ENCODE results near the gene ESM1. TPM values are rescaled to one million over a fixed set of nuclear protein-coding genes. Genes with fewer than 3 reads are reported as not detected.

The ESM1 gene
- total RNA-seq, 1 experiment from 2014 or later: 27.8 TPM

GRCh38 chr5:54946306-54946819 is 39.0 kb downstream of the ESM1 start:
- Histone ChIP-seq H3K9ac (ENCODE audit: low read length) (no peak overlapping the region), H3K79me2 (ENCODE audit: low read length) (no peaks in the 10 kb centered on the region), H3F3A (ENCODE audit: low read length, unreplicated experiment) (no peaks in the 10 kb centered on the region), H3K9me3 (ENCODE audit: low read length) (no peaks in the 10 kb centered on the region), H2AFZ (ENCODE audit: low read length) (no peak overlapping the region), H3K27me3 (ENCODE audit: low read length) (no peaks in the 10 kb centered on the region), H3K4me1 (ENCODE audit: insufficient read depth, low read length) (no peaks in the 10 kb centered on the region), H3K27ac (ENCODE audit: low read length) (no peak overlapping the region), H4K20me1 (ENCODE audit: low read length) (no peaks in the 10 kb centered on the region), H3K36me3 (ENCODE audit: low read depth, low read length) (no peaks in the 10 kb centered on the region), H3K4me3 (ENCODE audit: low read length) (no peak overlapping the region), H3K4me2 (ENCODE audit: low read length) (no peak overlapping the region), H3K9me2 (replicated peaks; ENCODE audit: low read length) (no peaks in the 10 kb centered on the region)
- ChIA-PET POLR2A (ENCODE audit: unreplicated experiment) (no interaction called here), CTCF (no interaction called here)
- DNase-seq: no peak
- no peak for ATAC-seq
- intact Hi-C loops (cut with micrococcal nuclease): no loop called here
- TF ChIP-seq, protein P1, sequence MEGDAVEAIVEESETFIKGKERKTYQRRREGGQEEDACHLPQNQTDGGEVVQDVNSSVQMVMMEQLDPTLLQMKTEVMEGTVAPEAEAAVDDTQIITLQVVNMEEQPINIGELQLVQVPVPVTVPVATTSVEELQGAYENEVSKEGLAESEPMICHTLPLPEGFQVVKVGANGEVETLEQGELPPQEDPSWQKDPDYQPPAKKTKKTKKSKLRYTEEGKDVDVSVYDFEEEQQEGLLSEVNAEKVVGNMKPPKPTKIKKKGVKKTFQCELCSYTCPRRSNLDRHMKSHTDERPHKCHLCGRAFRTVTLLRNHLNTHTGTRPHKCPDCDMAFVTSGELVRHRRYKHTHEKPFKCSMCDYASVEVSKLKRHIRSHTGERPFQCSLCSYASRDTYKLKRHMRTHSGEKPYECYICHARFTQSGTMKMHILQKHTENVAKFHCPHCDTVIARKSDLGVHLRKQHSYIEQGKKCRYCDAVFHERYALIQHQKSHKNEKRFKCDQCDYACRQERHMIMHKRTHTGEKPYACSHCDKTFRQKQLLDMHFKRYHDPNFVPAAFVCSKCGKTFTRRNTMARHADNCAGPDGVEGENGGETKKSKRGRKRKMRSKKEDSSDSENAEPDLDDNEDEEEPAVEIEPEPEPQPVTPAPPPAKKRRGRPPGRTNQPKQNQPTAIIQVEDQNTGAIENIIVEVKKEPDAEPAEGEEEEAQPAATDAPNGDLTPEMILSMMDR (conservative IDR thresholded peaks at IDR 0.05; ENCODE audit: low read depth, low read length): no peak
- TF ChIP-seq EZH2phosphoT487 (IDR thresholded peaks at IDR 0.05; ENCODE audit: borderline replicate concordance, low read length): no peak
- no TSS peak for BruUV-seq (replicated peaks)

DNA sequence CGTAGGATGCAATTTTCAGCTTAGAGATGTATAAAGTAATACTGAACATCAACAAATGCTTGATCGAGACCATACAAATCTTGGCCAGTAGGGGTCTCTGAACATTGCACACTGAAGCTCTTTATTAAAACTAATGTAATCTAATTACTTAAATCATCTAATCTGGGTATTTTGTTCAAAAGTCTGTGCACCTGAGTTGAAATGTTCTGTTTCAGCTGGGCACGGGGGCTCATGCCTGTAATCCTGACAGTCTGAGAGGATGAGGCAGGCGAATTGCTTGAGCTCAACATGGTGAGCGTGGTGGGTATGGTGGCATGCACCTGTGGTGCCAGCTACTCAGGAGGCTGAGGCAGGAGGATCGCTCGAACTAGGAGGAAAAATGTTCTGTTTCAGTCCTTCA is 41.0 kb downstream of the ESM1 start:
- intact Hi-C loops (cut with micrococcal nuclease): loop anchor here (1.0 kb wide), 3 partner anchors 38 to 216 kb away; partner anchors contain the start of gene GPX8
- POLR2A ChIA-PET (ENCODE audit: unreplicated experiment): no interaction called here
- peak; percentile 40 for DNase-seq
- no peaks in the 10 kb centered on the region for H3K9me3 ChIP-seq (ENCODE audit: low read length)
- no peaks in the 10 kb centered on the region for H3F3A ChIP-seq (ENCODE audit: low read length, unreplicated experiment)
- H3K4me2 ChIP-seq (ENCODE audit: low read length): no peak overlapping the region
- no peaks in the 10 kb centered on the region for H4K20me1 ChIP-seq (ENCODE audit: low read length)
- no peaks in the 10 kb centered on the region for H3K4me1 ChIP-seq (ENCODE audit: insufficient read depth, low read length)
- no TSS peak for BruUV-seq (replicated peaks)
- no peaks in the 10 kb centered on the region for H3K79me2 ChIP-seq (ENCODE audit: low read length)
- H3K27me3 ChIP-seq (ENCODE audit: low read length): no peaks in the 10 kb centered on the region
- H3K9me2 ChIP-seq (replicated peaks; ENCODE audit: low read length): no peaks in the 10 kb centered on the region
- H3K9ac ChIP-seq (ENCODE audit: low read length): no peak overlapping the region
- peak; percentile 53 for ATAC-seq
- H3K4me3 ChIP-seq (ENCODE audit: low read length): no peak overlapping the region
- no peak overlapping the region for H2AFZ ChIP-seq (ENCODE audit: low read length)
- no peak overlapping the region for H3K27ac ChIP-seq (ENCODE audit: low read length)
- CTCF ChIA-PET: interaction anchor here (0.7 to 1.8 kb wide), 7 partner anchors 9 to 215 kb away, joined by 3 to 26 read pairs (median 4); partner anchors contain the start of gene GPX8
- H3K36me3 ChIP-seq (ENCODE audit: low read depth, low read length): no peaks in the 10 kb centered on the region
- no peak for TF ChIP-seq EZH2 (IDR thresholded peaks at IDR 0.05; ENCODE audit: low read length, unreplicated experiment)
- TF ChIP-seq, protein P1 (conservative IDR thresholded peaks at IDR 0.05; ENCODE audit: low read depth, low read length): peak; percentile 66

DNA sequence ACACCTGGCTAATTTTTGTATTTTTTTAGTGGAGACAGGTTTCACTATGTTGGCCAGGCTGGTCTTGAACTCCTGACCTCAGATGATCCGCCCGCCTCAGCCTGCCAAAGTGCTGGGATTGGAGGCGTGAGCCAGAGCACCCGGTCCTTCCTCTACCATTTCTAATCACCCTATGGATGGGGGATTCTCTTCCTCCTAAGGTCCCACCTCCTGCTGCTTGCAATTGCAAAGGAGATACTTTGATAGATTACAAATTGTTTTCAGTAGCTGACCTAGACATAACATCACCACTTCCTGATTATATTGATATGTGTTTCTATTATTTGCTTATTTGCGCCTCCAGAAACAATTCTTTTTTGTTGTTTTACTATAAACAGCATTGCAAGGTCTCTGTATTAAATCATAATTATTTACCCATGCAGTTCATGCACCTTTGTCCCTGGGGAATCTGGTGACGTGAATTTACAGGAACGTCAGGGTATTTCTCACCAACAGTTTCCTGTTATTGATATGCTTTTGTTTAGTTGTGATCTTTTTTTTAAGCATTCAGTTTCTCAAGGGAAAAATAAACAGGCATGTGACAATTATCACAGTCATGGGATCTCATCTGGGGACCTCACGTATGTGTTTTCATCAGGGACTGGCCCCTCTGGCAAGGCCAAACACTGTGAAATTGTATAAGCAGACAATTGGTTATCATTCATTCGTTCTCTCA is 43.2 kb downstream of the ESM1 start:
- H3K27ac ChIP-seq (ENCODE audit: low read length): no peak overlapping the region
- H3K9me2 ChIP-seq (replicated peaks; ENCODE audit: low read length): no peaks in the 10 kb centered on the region
- no peaks in the 10 kb centered on the region for H3K79me2 ChIP-seq (ENCODE audit: low read length)
- no peaks in the 10 kb centered on the region for H3K4me1 ChIP-seq (ENCODE audit: insufficient read depth, low read length)
- no peaks in the 10 kb centered on the region for H3K9me3 ChIP-seq (ENCODE audit: low read length)
- ATAC-seq: no peak
- H4K20me1 ChIP-seq (ENCODE audit: low read length): no peaks in the 10 kb centered on the region
- H2AFZ ChIP-seq (ENCODE audit: low read length): no peak overlapping the region
- no peak overlapping the region for H3K4me3 ChIP-seq (ENCODE audit: low read length)
- no peak overlapping the region for H3K9ac ChIP-seq (ENCODE audit: low read length)
- no peaks in the 10 kb centered on the region for H3K36me3 ChIP-seq (ENCODE audit: low read depth, low read length)
- intact Hi-C loops (cut with micrococcal nuclease): no loop called here
- H3K4me2 ChIP-seq (ENCODE audit: low read length): no peak overlapping the region
- POLR2A ChIA-PET (ENCODE audit: unreplicated experiment): no interaction called here
- H3F3A ChIP-seq (ENCODE audit: low read length, unreplicated experiment): no peaks in the 10 kb centered on the region
- H3K27me3 ChIP-seq (ENCODE audit: low read length): no peaks in the 10 kb centered on the region
- CTCF ChIA-PET: interaction anchor here (0.6 kb wide), 1 partner anchor 205 kb away, joined by 3 read pairs; no protein-coding TSS in a partner anchor
- no TSS peak for BruUV-seq (replicated peaks)
- TF ChIP-seq EZH2phosphoT487 (IDR thresholded peaks at IDR 0.05; ENCODE audit: borderline replicate concordance, low read length) (no peak), EZH2 (IDR thresholded peaks at IDR 0.05; ENCODE audit: low read length, unreplicated experiment) (no peak)
- TF ChIP-seq, protein P1 (conservative IDR thresholded peaks at IDR 0.05; ENCODE audit: low read depth, low read length): no peak
- DNase-seq: no peak

Measured in PC-3 (cell line).